ENCODE data around the gene SPIN1. TPM values are rescaled to one million over a fixed set of nuclear protein-coding genes. Genes with fewer than 3 reads are reported as not detected.

The SPIN1 gene
- total RNA-seq, 1 donor from 2014 or later, result 77.6 TPM

DNA sequence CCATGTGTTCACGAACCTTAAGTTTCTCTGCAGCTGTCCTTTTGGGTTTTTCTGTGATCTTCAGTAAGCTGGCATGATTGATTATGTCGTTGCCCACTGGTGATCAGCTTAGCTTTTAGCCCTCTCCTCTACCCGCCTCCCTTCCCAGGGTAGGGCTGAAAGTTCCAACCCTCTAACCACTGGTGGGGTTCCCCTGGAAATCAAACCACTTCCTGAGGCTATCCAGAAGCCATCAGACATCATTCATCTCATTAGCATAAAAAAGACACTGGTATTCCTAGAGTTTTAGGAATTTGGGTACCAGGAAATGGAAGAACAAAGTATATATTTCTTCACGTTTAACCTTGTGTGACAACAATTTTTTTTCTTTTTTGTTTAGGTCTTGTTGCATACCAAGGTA is 29.8 kb downstream of the SPIN1 start:
- Mint-ChIP-seq H3K36me3 (ENCODE audit: low read depth) (peaks cover 56% of the 10 kb centered on the region), H3K27ac (ENCODE audit: unreplicated experiment) (no peak overlapping the region), H3K4me3 (no peak overlapping the region), H3K27me3 (ENCODE audit: low read depth) (no peaks in the 10 kb centered on the region), H3K4me1 (peaks cover 14% of the 10 kb centered on the region), H3K9me3 (peaks cover 15% of the 10 kb centered on the region)
- TF ChIP-seq, protein P1, sequence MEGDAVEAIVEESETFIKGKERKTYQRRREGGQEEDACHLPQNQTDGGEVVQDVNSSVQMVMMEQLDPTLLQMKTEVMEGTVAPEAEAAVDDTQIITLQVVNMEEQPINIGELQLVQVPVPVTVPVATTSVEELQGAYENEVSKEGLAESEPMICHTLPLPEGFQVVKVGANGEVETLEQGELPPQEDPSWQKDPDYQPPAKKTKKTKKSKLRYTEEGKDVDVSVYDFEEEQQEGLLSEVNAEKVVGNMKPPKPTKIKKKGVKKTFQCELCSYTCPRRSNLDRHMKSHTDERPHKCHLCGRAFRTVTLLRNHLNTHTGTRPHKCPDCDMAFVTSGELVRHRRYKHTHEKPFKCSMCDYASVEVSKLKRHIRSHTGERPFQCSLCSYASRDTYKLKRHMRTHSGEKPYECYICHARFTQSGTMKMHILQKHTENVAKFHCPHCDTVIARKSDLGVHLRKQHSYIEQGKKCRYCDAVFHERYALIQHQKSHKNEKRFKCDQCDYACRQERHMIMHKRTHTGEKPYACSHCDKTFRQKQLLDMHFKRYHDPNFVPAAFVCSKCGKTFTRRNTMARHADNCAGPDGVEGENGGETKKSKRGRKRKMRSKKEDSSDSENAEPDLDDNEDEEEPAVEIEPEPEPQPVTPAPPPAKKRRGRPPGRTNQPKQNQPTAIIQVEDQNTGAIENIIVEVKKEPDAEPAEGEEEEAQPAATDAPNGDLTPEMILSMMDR (conservative IDR thresholded peaks at IDR 0.05), result no peak
- no peak for DNase-seq (ENCODE audit: low read depth, low spot score)

DNA sequence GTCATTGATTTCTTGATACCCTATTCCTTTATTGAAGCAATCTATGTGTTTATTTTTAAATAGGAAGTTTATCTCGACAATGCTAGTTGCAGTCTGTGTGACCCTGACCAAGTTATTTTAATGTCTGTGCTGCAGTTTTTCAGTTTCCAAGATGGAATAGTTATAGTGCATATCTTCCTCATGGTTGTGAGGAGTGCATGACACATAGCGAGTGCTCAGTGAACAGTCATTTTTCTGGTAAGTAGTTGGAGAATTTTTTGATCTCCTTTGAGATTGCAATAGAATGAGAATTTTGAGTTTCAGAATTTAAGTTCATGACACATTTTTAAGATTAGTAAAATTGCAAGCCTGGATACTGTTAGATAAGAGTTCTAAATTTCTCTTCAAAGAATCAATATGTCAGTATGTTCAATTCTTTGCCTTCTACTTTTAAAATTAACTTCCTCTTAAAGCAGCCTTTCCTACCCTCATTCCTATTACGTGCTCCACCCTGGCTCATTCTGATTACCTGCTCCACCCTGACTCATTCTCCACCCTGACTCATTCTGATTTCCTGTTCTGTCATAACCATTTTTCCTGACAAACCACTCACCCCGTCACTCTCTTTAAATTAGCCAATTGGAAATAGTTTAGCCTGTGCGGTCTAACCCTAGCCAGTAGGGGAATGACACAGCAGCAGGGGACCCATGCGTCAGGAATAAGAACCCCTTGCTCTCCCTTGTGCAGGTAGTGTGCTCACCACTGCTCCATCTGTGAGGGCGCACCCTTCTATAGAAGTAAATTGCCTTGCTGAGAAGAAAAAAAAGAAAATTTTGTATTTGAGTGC is 30.7 kb downstream of the SPIN1 start:
- Mint-ChIP-seq H3K36me3 (ENCODE audit: low read depth) (peaks cover 56% of the 10 kb centered on the region), H3K4me1 (peaks cover 14% of the 10 kb centered on the region), H3K9me3 (peaks cover 15% of the 10 kb centered on the region), H3K4me3 (no peak overlapping the region), H3K27me3 (ENCODE audit: low read depth) (no peaks in the 10 kb centered on the region), H3K27ac (ENCODE audit: unreplicated experiment) (no peak overlapping the region)
- DNase-seq (ENCODE audit: low read depth, low spot score), result no peak
- TF ChIP-seq, protein P1 (conservative IDR thresholded peaks at IDR 0.05), result no peak

DNA sequence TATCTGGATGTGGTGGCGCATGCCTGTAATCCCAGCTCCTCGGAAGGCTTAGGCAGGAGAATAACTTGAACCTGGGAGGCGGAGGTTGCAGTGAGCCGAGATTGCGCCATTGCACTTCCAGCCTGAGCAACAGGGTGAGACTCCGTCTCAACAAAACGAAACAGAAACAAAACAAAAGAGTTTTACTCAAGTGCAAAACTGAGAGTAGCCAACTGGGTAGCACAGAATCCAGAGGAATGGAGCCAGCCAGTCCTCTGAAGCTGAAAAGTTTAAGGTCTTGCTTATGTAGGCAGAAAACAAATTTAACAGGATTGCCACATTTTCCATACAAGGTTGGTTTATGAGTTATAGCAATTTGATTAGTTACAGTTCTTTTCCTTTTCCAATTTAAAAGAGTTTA is 32.0 kb downstream of the SPIN1 start:
- H3K4me1 Mint-ChIP-seq, result peaks cover 14% of the 10 kb centered on the region
- peaks cover 49% of the 10 kb centered on the region for H3K36me3 Mint-ChIP-seq (ENCODE audit: low read depth)

DNA sequence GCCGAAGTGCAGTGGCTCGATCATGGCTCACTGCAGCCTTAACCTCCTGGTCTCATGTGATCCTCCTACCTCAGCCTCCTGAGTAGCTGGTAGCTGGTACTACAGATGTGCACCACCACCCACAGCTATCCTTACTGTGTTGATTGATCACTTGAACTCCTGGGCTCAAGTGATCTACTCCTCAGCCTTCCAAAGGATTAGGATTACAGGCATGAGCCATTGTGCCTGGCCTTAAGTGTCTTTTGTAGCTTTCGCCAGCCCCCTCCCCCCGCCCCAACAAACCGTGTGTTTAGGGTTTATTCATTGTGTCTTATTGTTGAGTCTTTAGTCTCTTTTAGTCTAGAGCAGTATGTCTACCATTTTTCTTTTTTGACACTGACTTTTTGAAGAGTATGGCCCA is 33.1 kb downstream of the SPIN1 start:
- H3K4me1 Mint-ChIP-seq, result peaks cover 22% of the 10 kb centered on the region

More for the DNA sequence above, 32.0 kb downstream of the SPIN1 start:
- peaks cover 11% of the 10 kb centered on the region for H3K9me3 Mint-ChIP-seq
- H3K27ac Mint-ChIP-seq (ENCODE audit: unreplicated experiment), result no peak overlapping the region
- H3K27me3 Mint-ChIP-seq (ENCODE audit: low read depth), result no peaks in the 10 kb centered on the region
- H3K4me3 Mint-ChIP-seq, result no peak overlapping the region
- DNase-seq (ENCODE audit: low read depth, low spot score), result no peak
- TF ChIP-seq, protein P1 (conservative IDR thresholded peaks at IDR 0.05), result no peak

DNA sequence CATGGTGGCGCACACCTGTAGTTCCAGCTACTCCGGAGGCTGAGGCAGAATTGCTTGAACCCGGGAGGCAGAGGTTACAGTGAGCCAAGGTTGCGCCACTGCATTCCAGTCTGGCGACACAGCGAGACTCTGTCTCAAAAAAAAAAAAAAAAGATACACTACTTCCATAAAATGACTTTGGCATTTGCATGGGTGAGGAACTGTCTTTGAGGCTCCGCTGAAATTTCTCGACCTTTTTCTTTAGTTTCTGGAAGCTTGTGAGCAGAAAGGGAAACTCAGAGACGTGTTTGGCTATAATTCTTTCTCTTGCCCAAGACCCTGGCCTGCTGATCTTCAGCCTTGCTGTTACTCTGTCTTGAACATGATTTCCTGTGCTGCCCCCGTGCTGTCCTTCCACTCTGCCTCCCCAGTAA is 37.3 kb downstream of the SPIN1 start:
- H3K27ac Mint-ChIP-seq (ENCODE audit: unreplicated experiment), result no peak overlapping the region
- peak overlapping the region; percentile 23 for H3K4me3 Mint-ChIP-seq
- peaks cover 24% of the 10 kb centered on the region for H3K4me1 Mint-ChIP-seq
- no peaks in the 10 kb centered on the region for H3K9me3 Mint-ChIP-seq
- peaks cover 22% of the 10 kb centered on the region for H3K36me3 Mint-ChIP-seq (ENCODE audit: low read depth)
- no peaks in the 10 kb centered on the region for H3K27me3 Mint-ChIP-seq (ENCODE audit: low read depth)
- no peak for DNase-seq (ENCODE audit: low read depth, low spot score)
- TF ChIP-seq, protein P1 (conservative IDR thresholded peaks at IDR 0.05), result no peak

More for the DNA sequence above, 33.1 kb downstream of the SPIN1 start:
- peaks cover 48% of the 10 kb centered on the region for H3K36me3 Mint-ChIP-seq (ENCODE audit: low read depth)
- H3K9me3 Mint-ChIP-seq, result peaks cover 11% of the 10 kb centered on the region
- no peak for DNase-seq (ENCODE audit: low read depth, low spot score)
- no peak overlapping the region for H3K4me3 Mint-ChIP-seq
- no peak overlapping the region for H3K27ac Mint-ChIP-seq (ENCODE audit: unreplicated experiment)
- TF ChIP-seq, protein P1 (conservative IDR thresholded peaks at IDR 0.05), result no peak
- no peaks in the 10 kb centered on the region for H3K27me3 Mint-ChIP-seq (ENCODE audit: low read depth)

Measured in neural crest cell (in vitro differentiated cells).